Amniotic stem cell (primary cell): ENCODE data around the gene PARVB.

Source experiments
- DNase-seq: peaks from one replicate; lab custom pipeline; 2025; lab: John Stamatoyannopoulos, UW

The PARVB gene

GRCh38 chr22:44136112-44136511, 112.0 kb downstream of the PARVB start:
- DNase-seq, result no peak

- DNase-seq, result no peak
Measured at GRCh38 chr22:44136786-44137185, 112.7 kb downstream of the PARVB start.

GRCh38 chr22:44137415-44137814, 113.3 kb downstream of the PARVB start:
- no peak for DNase-seq

GRCh38 chr22:44139773-44140172, 115.7 kb downstream of the PARVB start:
- DNase-seq, result no peak

- DNase-seq, result no peak
Measured at GRCh38 chr22:44142421-44143104, 118.5 kb downstream of the PARVB start.

- no peak for DNase-seq
Measured at GRCh38 chr22:44143105-44143474, 119.0 kb downstream of the PARVB start.

GRCh38 chr22:44143579-44143978, 119.5 kb downstream of the PARVB start:
- DNase-seq, result no peak

- no peak for DNase-seq
Measured at GRCh38 chr22:44144046-44144569, 120.0 kb downstream of the PARVB start.

GRCh38 chr22:44145544-44145943, 121.4 kb downstream of the PARVB start:
- no peak for DNase-seq

GRCh38 chr22:44146088-44146861, 122.2 kb downstream of the PARVB start:
- no peak for DNase-seq

- DNase-seq, result no peak
Measured at GRCh38 chr22:44147008-44147645, 123.0 kb downstream of the PARVB start.

- DNase-seq, result no peak
Measured at GRCh38 chr22:44147821-44148574, 123.9 kb downstream of the PARVB start.

GRCh38 chr22:44151676-44152075, 127.6 kb downstream of the PARVB start:
- peak; percentile 14 for DNase-seq

GRCh38 chr22:44153710-44154109, 129.6 kb downstream of the PARVB start:
- no peak for DNase-seq

- no peak for DNase-seq
Measured at GRCh38 chr22:44154436-44154942, 130.4 kb downstream of the PARVB start.

GRCh38 chr22:44155115-44155514, 131.0 kb downstream of the PARVB start:
- no peak for DNase-seq

GRCh38 chr22:44157916-44158618, 134.0 kb downstream of the PARVB start:
- DNase-seq, result no peak

- DNase-seq, result no peak
Measured at GRCh38 chr22:44158816-44159215, 134.7 kb downstream of the PARVB start.

GRCh38 chr22:44159221-44159620, 135.1 kb downstream of the PARVB start:
- peak; percentile 7 for DNase-seq

- DNase-seq, result peak; percentile 21
Measured at GRCh38 chr22:44159811-44160210, 135.7 kb downstream of the PARVB start.

- no peak for DNase-seq
Measured at GRCh38 chr22:44160421-44160820, 136.3 kb downstream of the PARVB start.
